Measurements from ENCODE around the gene BEST2.

Gene BEST2

GRCh38 chr19:12801466-12802266 is 50.1 kb downstream of the BEST2 start, which contains the start of the genes PRDX2 and THSD8:
Gene PRDX2, minus strand, starts transcription at chr19:12801800. Its CDS starts 539 bp downstream, at chr19:12801261.
Gene THSD8, plus strand, starts transcription at chr19:12802069. Its CDS starts 3 bp downstream, at chr19:12802072.
- peak; percentile 81 for DNase-seq

DNA sequence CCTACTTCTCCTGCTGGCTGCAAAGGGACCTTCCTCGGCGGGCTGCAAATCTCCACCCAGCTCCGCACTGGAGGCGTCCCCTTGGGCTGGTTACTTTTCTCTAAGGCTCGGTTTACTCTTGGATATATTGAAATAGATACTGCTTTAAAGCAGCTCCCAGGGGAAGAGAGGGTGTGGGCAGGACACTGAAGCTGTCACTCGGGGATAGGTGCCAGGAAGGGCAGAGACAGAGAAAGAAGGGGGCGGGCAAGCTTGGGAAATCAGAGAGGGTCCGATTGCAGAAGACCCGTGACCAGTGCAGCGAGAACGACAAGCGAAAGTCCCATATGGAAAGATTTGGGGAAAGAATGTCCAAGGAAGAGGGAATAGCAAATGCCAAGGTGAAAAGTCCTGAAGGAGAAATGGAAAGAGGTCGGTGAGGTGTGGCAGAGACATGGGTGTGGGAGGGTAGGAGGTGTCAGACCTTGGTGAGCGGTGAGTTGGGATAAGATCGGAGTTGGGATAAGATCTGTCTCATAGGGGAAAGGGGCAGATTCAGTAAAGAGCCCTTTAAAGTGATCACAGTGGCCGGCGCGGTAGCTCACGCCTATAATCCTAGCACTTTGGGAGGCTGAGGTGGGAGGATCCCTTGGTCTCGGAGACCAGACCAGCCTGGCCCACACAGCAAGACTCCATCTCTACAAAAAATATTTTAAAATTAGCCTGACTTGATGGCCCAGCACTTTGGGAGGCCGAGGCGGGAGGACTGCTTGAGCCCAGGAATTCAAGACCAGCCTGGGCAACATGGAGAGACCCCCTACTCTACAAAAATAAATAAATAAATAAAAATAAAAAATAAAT is 50.9 kb downstream of the BEST2 start:
- DNase-seq: no peak

GRCh38 chr19:12804051-12804450 is 52.5 kb downstream of the BEST2 start:
- DNase-seq: no peak

- DNase-seq: peak; percentile 88
Measured at GRCh38 chr19:12806242-12807081, 54.9 kb downstream of the BEST2 start, which contains the start of gene RNASEH2A. Gene RNASEH2A, plus strand, starts transcription at chr19:12806584. Its CDS starts 90 bp downstream, at chr19:12806674.
